Esophagus squamous epithelium (tissue), 5 donors: ENCODE measurements around the gene AIFM1. TPM values are rescaled to one million over a fixed set of nuclear protein-coding genes. Genes with fewer than 3 reads are reported as not detected.
A peak's percentile ranks its signal among the peaks of the same experiment; 100 is the strongest.

Source experiments
- DNase-seq: peaks from one replicate; lab custom pipeline; 2025; lab: John Stamatoyannopoulos, UW
- H3K27ac ChIP-seq, 4 donors: fragments of 200-600 bp; sonication (generic); one replicate each; pipeline ENCODE4 v1.5.1; 2016 to 2019; ENCODE audit warnings: mild to moderate bottlenecking in 1 of 4
- H3K27me3 ChIP-seq, 4 donors: fragments of 200-600 bp; sonication (generic); 1 replicate in 3 of 4; 2 replicates in 1 of 4; pipeline versions ENCODE4 v1.5.1 to v1.6.0; 2017 to 2021; ENCODE audit warnings: antibody characterized with exemption in 1 of 4
- H3K36me3 ChIP-seq, 3 donors: fragments of 200-600 bp; sonication (generic); one replicate each; pipeline ENCODE4 v1.5.1; 2016 to 2019
- H3K4me1 ChIP-seq, 3 donors: fragments of 200-600 bp; sonication (generic); one replicate each; pipeline ENCODE4 v1.5.1; 2017 to 2019
- H3K4me3 ChIP-seq, 4 donors: fragments of 200-600 bp; sonication (generic); 1 replicate in 3 of 4; 2 replicates in 1 of 4; pipeline ENCODE4 v1.5.1; 2016 to 2019; ENCODE audit warnings: mild to moderate bottlenecking in 2 of 4, moderate library complexity in 1 of 4
- H3K9me3 ChIP-seq, 3 donors: fragments of 200-600 bp; sonication (generic); one replicate each; pipeline ENCODE4 v1.5.1; 2016 to 2019
- CTCF ChIP-seq, 6 experiments: fragments of 450-650 bp in 4 of 6; fragments of 200-600 bp in 2 of 6; sonication (generic) in 2 of 6; IDR thresholded peaks; one replicate each; pipeline ENCODE4 v1.5.1; 2016 to 2019; ENCODE audit warnings: antibody characterized with exemption in 6 of 6, mild to moderate bottlenecking in 4 of 6, moderate library complexity in 4 of 6
- POLR2A ChIP-seq, 4 donors: fragments of 450-650 bp; IDR thresholded peaks; one replicate each; pipeline ENCODE4 v1.6.1; 2017; ENCODE audit warnings: antibody characterized with exemption in 4 of 4, mild to moderate bottlenecking in 4 of 4, moderate library complexity in 3 of 4
- WGBS, 2 donors: methylation state at CpG; one replicate each; pipeline ENCODE4 v1.1.5; 2018; 5-methylcytosine and 5-hydroxymethylcytosine counted together
- intact Hi-C: fragments of 100-400 bp; cut with DNase I; formaldehyde crosslinking; loops from one replicate; pipeline ENCODE4 v1.15.0; 2022
- total RNA-seq, 4 donors: library from RNA; depleted of rRNA; stranded (reverse); fragments of >200 nt; gene quantifications; one replicate each; pipeline ENCODE4 v1.1.0, GENCODE V29; 2016
- donor health status: DM: yes; HTN: yes; CAD: no.

Gene AIFM1
- total RNA-seq, 4 donors from 2014 or later = 10.9 to 23.1 (median 17.0) TPM

DNA sequence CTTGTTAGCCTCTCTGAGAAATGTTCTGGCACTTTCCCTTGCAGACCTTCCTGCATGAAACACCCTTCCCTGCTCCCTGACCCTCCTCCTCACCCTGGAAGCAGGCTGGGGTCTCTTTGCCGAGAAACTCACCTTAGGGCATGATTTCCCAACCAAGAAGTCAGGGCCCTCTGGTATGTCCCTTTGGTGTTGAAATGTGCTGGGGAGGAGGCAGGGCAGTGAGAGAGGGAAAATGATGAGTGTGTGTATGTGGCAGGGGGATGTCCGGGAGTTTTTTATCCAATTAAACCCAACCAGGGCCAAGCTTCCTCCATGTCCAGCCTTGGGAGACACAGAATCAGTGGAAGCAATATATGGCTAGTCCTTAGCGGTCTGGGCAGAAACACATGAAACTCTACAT, 60.4 kb downstream of the AIFM1 start:
- intact Hi-C loops = no loop called here
- 60 to 74% methylated on average over 2 of the region's 3 CpGs for WGBS, 2 donors

DNA sequence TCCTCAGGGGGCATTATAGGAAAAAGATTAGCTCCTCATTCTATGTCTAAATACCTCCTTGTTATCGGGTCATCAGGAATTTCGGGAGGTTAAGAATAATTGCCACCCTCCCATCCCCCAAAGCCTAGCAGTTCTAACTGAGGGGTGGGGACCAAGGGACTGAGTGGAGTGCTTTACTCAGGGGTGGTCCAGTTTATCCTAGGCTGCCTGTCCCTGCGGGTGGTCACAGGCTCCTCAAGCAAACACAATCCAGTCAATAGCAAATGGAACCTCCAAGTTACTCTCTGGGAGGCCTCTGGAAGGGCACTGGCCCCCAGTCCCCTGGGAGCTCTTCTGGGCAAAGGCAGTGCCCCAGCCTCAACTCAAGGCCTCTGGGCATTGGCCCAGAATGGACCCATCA, 62.0 kb downstream of the AIFM1 start:
- 59 to 82% methylated on average over 2 to 3 of the region's 3 CpGs for whole genome bisulfite sequencing, 2 donors

More for the DNA sequence above, 60.4 kb downstream of the AIFM1 start:
- Histone ChIP-seq H3K36me3 (no peaks in the 10 kb centered on the region), H3K27me3 (no peaks in the 10 kb centered on the region), H3K9me3 (no peaks in the 10 kb centered on the region), H3K4me3 (no peak overlapping the region), H3K4me1 (peaks cover 5 to 68% (median 31%) of the 10 kb centered on the region in 3 donors), H3K27ac (peak overlapping the region in 1 of 4 donors; percentile 36)
- TF ChIP-seq CTCF (IDR thresholded peaks at IDR 0.05) (no peak), POLR2A (IDR thresholded peaks at IDR 0.05) (no peak)
- no peak for DNase-seq

GRCh38 chrX:130100180-130100579, 65.5 kb downstream of the AIFM1 start:
- no peak for TF ChIP-seq POLR2A (IDR thresholded peaks at IDR 0.05)
- TF ChIP-seq CTCF (IDR thresholded peaks at IDR 0.05) = no peak
- Histone ChIP-seq H3K27me3 (no peaks in the 10 kb centered on the region), H3K4me3 (no peak overlapping the region), H3K9me3 (no peaks in the 10 kb centered on the region), H3K4me1 (peaks cover 5 to 58% (median 29%) of the 10 kb centered on the region in 3 donors), H3K36me3 (no peaks in the 10 kb centered on the region), H3K27ac (peak overlapping the region in 3 of 4 donors; percentile 34 to 60 (median 38))
- WGBS, 2 donors = 18 to 56% methylated on average over 4 to 5 of the region's 5 CpGs
- intact Hi-C loops = no loop called here
- DNase-seq = no peak

More for the DNA sequence above, 62.0 kb downstream of the AIFM1 start:
- Histone ChIP-seq H3K27ac (peak overlapping the region in 2 of 4 donors; percentile 13 to 38), H3K36me3 (no peaks in the 10 kb centered on the region), H3K4me3 (no peak overlapping the region), H3K9me3 (no peaks in the 10 kb centered on the region), H3K27me3 (no peaks in the 10 kb centered on the region), H3K4me1 (peaks cover 4 to 74% (median 37%) of the 10 kb centered on the region in 3 donors)
- DNase-seq = no peak
- no peak for TF ChIP-seq POLR2A (IDR thresholded peaks at IDR 0.05)
- no peak for TF ChIP-seq CTCF (IDR thresholded peaks at IDR 0.05)
- intact Hi-C loops = no loop called here

GRCh38 chrX:130098210-130098552, 67.5 kb downstream of the AIFM1 start:
- Histone ChIP-seq H3K9me3 (no peaks in the 10 kb centered on the region), H3K27me3 (no peaks in the 10 kb centered on the region), H3K36me3 (no peaks in the 10 kb centered on the region), H3K27ac (peak overlapping the region; percentile 24 to 63 (median 60)), H3K4me3 (peak overlapping the region in 1 of 4 donors; percentile 18), H3K4me1 (peaks cover 5 to 48% (median 26%) of the 10 kb centered on the region in 3 donors)
- intact Hi-C loops = no loop called here
- WGBS, 2 donors = 10 to 23% methylated on average over 2 to 3 of the region's 5 CpGs
- DNase-seq = no peak
- TF ChIP-seq POLR2A (IDR thresholded peaks at IDR 0.05) (no peak), CTCF (IDR thresholded peaks at IDR 0.05) (no peak)

GRCh38 chrX:130097507-130098209, 68.0 kb downstream of the AIFM1 start:
- H3K36me3 ChIP-seq = no peaks in the 10 kb centered on the region
- no peaks in the 10 kb centered on the region for H3K27me3 ChIP-seq
- intact Hi-C loops = no loop called here
- H3K4me3 ChIP-seq = peak overlapping the region in 1 of 4 donors; percentile 18
- H3K27ac ChIP-seq = peak overlapping the region; percentile 24 to 63 (median 60)
- peaks cover 5 to 51% (median 26%) of the 10 kb centered on the region in 3 donors for H3K4me1 ChIP-seq
- TF ChIP-seq POLR2A (IDR thresholded peaks at IDR 0.05) (no peak), CTCF (IDR thresholded peaks at IDR 0.05) (no peak)
- 36 to 45% methylated on average over 3 to 8 of the region's 14 CpGs for WGBS, 2 donors
- no peak for DNase-seq
- H3K9me3 ChIP-seq = no peaks in the 10 kb centered on the region
